ENCODE data around the gene MSMB. TPM values are rescaled to one million over a fixed set of nuclear protein-coding genes. Genes with fewer than 3 reads are reported as not detected.
"Not testable (repeated sequence)": the region's sequence is repeated elsewhere in the genome, so short reads cannot be mapped to it uniquely, and the experiment has no call there.

Gene MSMB
- total RNA-seq, 2 donors from 2014 or later = not detected

- no peaks in the 10 kb centered on the region for H3K27me3 ChIP-seq (replicated peaks; ENCODE audit: insufficient read depth)
- ATAC-seq (ENCODE audit: insufficient number of reproducible peaks, low FRiP score, low read depth) (no peak), DNase-seq (ENCODE audit: low spot score) (no peak)
- H3K9me3 ChIP-seq = no peaks in the 10 kb centered on the region
- H3K27ac ChIP-seq = no peak overlapping the region
- no peak overlapping the region for H3K4me3 ChIP-seq
- TF ChIP-seq CTCF (IDR thresholded peaks at IDR 0.05) = no peak
- H3K36me3 ChIP-seq = peaks cover 58% of the 10 kb centered on the region
- no peaks in the 10 kb centered on the region for H3K4me1 ChIP-seq (ENCODE audit: control insufficient read depth in 1 of 2, low read depth in 2 of 2)
Measured at GRCh38 chr10:46004963-46005362, 41.1 kb downstream of the MSMB start.

- Histone ChIP-seq H3K27ac (no peak overlapping the region), H3K27me3 (replicated peaks; ENCODE audit: insufficient read depth) (no peaks in the 10 kb centered on the region), H3K36me3 (peaks cover 41% of the 10 kb centered on the region), H3K4me3 (no peak overlapping the region), H3K9me3 (no peaks in the 10 kb centered on the region), H3K4me1 (ENCODE audit: control insufficient read depth in 1 of 2, low read depth in 2 of 2) (no peaks in the 10 kb centered on the region)
- ATAC-seq (ENCODE audit: insufficient number of reproducible peaks, low FRiP score, low read depth) (no peak), DNase-seq (ENCODE audit: low spot score) (no peak)
- no peak for TF ChIP-seq CTCF (IDR thresholded peaks at IDR 0.05)
Measured at GRCh38 chr10:46002916-46003693, 43.0 kb downstream of the MSMB start.

- not testable (repeated sequence) for H3K27ac ChIP-seq; H3K27me3 ChIP-seq (replicated peaks; ENCODE audit: insufficient read depth); H3K4me1 ChIP-seq (ENCODE audit: control insufficient read depth in 1 of 2, low read depth in 2 of 2); DNase-seq (ENCODE audit: low spot score); H3K9me3 ChIP-seq; H3K4me3 ChIP-seq; ATAC-seq (ENCODE audit: insufficient number of reproducible peaks, low FRiP score, low read depth)
- H3K36me3 ChIP-seq = peaks cover 35% of the 10 kb centered on the region
Measured at GRCh38 chr10:46002189-46002687, 43.8 kb downstream of the MSMB start.

- Histone ChIP-seq H3K36me3 (peaks cover 27% of the 10 kb centered on the region), H3K27ac (no peak overlapping the region), H3K27me3 (replicated peaks; ENCODE audit: insufficient read depth) (no peaks in the 10 kb centered on the region), H3K4me3 (no peak overlapping the region), H3K9me3 (no peaks in the 10 kb centered on the region), H3K4me1 (ENCODE audit: control insufficient read depth in 1 of 2, low read depth in 2 of 2) (no peaks in the 10 kb centered on the region)
- ATAC-seq (ENCODE audit: insufficient number of reproducible peaks, low FRiP score, low read depth) (no peak), DNase-seq (ENCODE audit: low spot score) (no peak)
- TF ChIP-seq CTCF (IDR thresholded peaks at IDR 0.05) = no peak
Measured at GRCh38 chr10:46001187-46001756, 44.8 kb downstream of the MSMB start.

GRCh38 chr10:46000538-46000937, 45.5 kb downstream of the MSMB start:
- no peak for DNase-seq (ENCODE audit: low spot score)
- Histone ChIP-seq H3K4me1 (ENCODE audit: control insufficient read depth in 1 of 2, low read depth in 2 of 2) (no peaks in the 10 kb centered on the region), H3K27me3 (replicated peaks; ENCODE audit: insufficient read depth) (no peaks in the 10 kb centered on the region), H3K36me3 (peaks cover 22% of the 10 kb centered on the region), H3K4me3 (no peak overlapping the region), H3K9me3 (no peaks in the 10 kb centered on the region), H3K27ac (no peak overlapping the region)
- TF ChIP-seq CTCF (IDR thresholded peaks at IDR 0.05) = no peak
- no peak for ATAC-seq (ENCODE audit: insufficient number of reproducible peaks, low FRiP score, low read depth)

GRCh38 chr10:45999955-46000354, 46.1 kb downstream of the MSMB start:
- H3K9me3 ChIP-seq; H3K4me1 ChIP-seq (ENCODE audit: control insufficient read depth in 1 of 2, low read depth in 2 of 2); H3K27ac ChIP-seq; DNase-seq (ENCODE audit: low spot score); H3K4me3 ChIP-seq; H3K27me3 ChIP-seq (replicated peaks; ENCODE audit: insufficient read depth); ATAC-seq (ENCODE audit: insufficient number of reproducible peaks, low FRiP score, low read depth): not testable (repeated sequence)
- H3K36me3 ChIP-seq = peaks cover 19% of the 10 kb centered on the region
